ENCODE measurements around the gene AIRE. TPM values are rescaled to one million over a fixed set of nuclear protein-coding genes. Genes with fewer than 3 reads are reported as not detected.

Gene AIRE
- total RNA-seq, 1 experiment from 2014 or later: 0.17 TPM

DNA sequence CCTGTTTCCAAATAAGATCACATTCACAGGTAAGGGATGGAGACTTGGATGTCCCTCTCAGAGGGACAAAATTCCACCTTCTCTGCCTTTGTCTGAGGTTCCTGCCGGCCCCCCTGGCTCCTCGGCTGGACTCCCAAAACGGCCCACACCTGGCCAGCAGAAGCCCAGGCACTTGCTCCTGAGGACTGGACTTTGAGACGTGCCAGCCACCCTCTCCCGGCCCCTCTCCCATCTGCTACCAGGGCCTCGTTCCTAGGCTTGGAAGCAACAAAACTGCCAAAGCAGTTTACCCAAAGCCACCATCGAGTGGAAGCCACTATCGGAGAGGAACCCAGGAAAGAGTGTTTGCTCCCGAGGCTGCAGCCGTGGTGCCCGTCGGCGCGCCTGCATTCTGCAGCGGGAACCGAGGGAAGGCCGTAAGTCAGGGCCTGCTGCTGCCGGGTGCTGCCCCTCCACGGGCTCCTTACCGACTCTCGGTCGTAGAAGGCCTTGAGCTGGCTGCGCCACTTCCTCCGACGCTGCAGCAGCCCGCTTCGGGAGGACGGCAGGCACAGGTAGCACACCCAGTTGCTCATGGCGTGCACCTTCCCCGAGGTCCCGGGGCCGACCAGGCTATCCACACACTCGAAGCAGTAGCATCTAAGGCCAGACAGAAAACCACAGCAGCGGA lies 27.5 kb upstream of the AIRE start:
- Mint-ChIP-seq H3K4me3 (no peak overlapping the region), H3K9me3 (no peaks in the 10 kb centered on the region), H3K4me1 (peaks cover 0 to 2% of the 10 kb centered on the region in 2 experiments; a peak in 1 of 4 replicates), H3K36me3 (ENCODE audit: insufficient read depth in 1 of 3, low read depth in 3 of 3) (no peaks in the 10 kb centered on the region; a peak in 1 of 7 replicates), H3K27me3 (ENCODE audit: low read depth) (peaks cover 10% of the 10 kb centered on the region), H3K27ac (no peak overlapping the region; a peak in 1 of 7 replicates)
- Histone ChIP-seq H3K9me3 (ENCODE audit: control insufficient read depth, low read depth, low read length) (no peaks in the 10 kb centered on the region), H2BK12ac (ENCODE audit: insufficient read length, low read depth, low read length) (no peak overlapping the region), H4K5ac (ENCODE audit: insufficient read length, low read depth, low read length) (no peak overlapping the region), H3K56ac (ENCODE audit: insufficient read length, low read depth, low read length) (no peak overlapping the region), H2BK5ac (ENCODE audit: insufficient read length, low read length) (no peak overlapping the region), H3K4me2 (ENCODE audit: insufficient read depth, insufficient read length, low read length) (no peak overlapping the region), H3K14ac (ENCODE audit: insufficient read depth, low read length) (no peak overlapping the region), H2BK20ac (ENCODE audit: low read depth, low read length, poor library complexity, severe bottlenecking) (no peak overlapping the region), H4K20me1 (ENCODE audit: control insufficient read depth, insufficient read depth, insufficient read length) (no peaks in the 10 kb centered on the region), H3K79me2 (ENCODE audit: insufficient read depth, low read length) (no peaks in the 10 kb centered on the region), H3K23me2 (ENCODE audit: insufficient read length, low read depth, low read length, poor library complexity, severe bottlenecking) (no peaks in the 10 kb centered on the region), H3K9ac (ENCODE audit: extremely low read depth, insufficient read length, low read length) (no peak overlapping the region), H3K4me1 (ENCODE audit: insufficient read depth, low read length) (no peaks in the 10 kb centered on the region; the same call in 1 of the 2 replicates), H3K79me1 (ENCODE audit: insufficient read depth, low read depth, low read length, poor library complexity, severe bottlenecking) (no peaks in the 10 kb centered on the region), H3K18ac (ENCODE audit: insufficient read length, low read depth, low read length) (no peak overlapping the region), H2AK5ac (ENCODE audit: insufficient read length, low read length) (no peak overlapping the region), H3T11ph (ENCODE audit: low read length) (no peak overlapping the region), H2AFZ (ENCODE audit: low read length) (no peak overlapping the region), H3K27ac (ENCODE audit: insufficient read length, low read depth, low read length) (no peak overlapping the region), H4K91ac (ENCODE audit: insufficient read length, low read depth, low read length) (no peak overlapping the region), H2BK120ac (ENCODE audit: low read depth, low read length, poor library complexity, severe bottlenecking) (no peak overlapping the region), H3K23ac (ENCODE audit: insufficient read length, low read depth, low read length) (no peak overlapping the region), H3K27me3 (ENCODE audit: insufficient read depth, low read length) (no peaks in the 10 kb centered on the region), H3K4ac (ENCODE audit: low read depth, low read length) (no peak overlapping the region), H4K8ac (replicated peaks; ENCODE audit: insufficient read length, low read depth, low read length) (no peak overlapping the region), H2BK15ac (ENCODE audit: low read depth, low read length) (no peak overlapping the region)
- TF ChIP-seq, protein P1, sequence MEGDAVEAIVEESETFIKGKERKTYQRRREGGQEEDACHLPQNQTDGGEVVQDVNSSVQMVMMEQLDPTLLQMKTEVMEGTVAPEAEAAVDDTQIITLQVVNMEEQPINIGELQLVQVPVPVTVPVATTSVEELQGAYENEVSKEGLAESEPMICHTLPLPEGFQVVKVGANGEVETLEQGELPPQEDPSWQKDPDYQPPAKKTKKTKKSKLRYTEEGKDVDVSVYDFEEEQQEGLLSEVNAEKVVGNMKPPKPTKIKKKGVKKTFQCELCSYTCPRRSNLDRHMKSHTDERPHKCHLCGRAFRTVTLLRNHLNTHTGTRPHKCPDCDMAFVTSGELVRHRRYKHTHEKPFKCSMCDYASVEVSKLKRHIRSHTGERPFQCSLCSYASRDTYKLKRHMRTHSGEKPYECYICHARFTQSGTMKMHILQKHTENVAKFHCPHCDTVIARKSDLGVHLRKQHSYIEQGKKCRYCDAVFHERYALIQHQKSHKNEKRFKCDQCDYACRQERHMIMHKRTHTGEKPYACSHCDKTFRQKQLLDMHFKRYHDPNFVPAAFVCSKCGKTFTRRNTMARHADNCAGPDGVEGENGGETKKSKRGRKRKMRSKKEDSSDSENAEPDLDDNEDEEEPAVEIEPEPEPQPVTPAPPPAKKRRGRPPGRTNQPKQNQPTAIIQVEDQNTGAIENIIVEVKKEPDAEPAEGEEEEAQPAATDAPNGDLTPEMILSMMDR (conservative IDR thresholded peaks at IDR 0.05): no peak
- no CpG with 5 or more reads among the region's 34 CpGs for WGBS (ENCODE audit: extremely low coverage, insufficient read length, low lambda C conversion rate)
- DNase-seq: no peak
